ENCODE results near the gene RMDN2. TPM values are rescaled to one million over a fixed set of nuclear protein-coding genes. Genes with fewer than 3 reads are reported as not detected.
"Not testable (repeated sequence)": the region's sequence is repeated elsewhere in the genome, so short reads cannot be mapped to it uniquely, and the experiment has no call there.

The RMDN2 gene
- total RNA-seq, 1 donor from 2014 or later: 6.5 TPM

- intact Hi-C loops (cut with micrococcal nuclease): no loop called here
- TF ChIP-seq CTCF (IDR thresholded peaks at IDR 0.05; ENCODE audit: borderline replicate concordance): no peak
- Histone ChIP-seq H3K4me3 (no peak overlapping the region), H3K9me3 (replicated peaks) (no peaks in the 10 kb centered on the region), H3K27ac (replicated peaks) (no peak overlapping the region), H3K4me1 (peaks cover 27% of the 10 kb centered on the region), H3K27me3 (ENCODE audit: low read depth) (no peaks in the 10 kb centered on the region), H3K36me3 (peaks cover 5% of the 10 kb centered on the region)
- no peak for DNase-seq
These were observed 1.5 kb downstream of the RMDN2 start for GRCh38 chr2:37926635-37927034.

- TF ChIP-seq CTCF (IDR thresholded peaks at IDR 0.05; ENCODE audit: borderline replicate concordance): no peak
- intact Hi-C loops (cut with micrococcal nuclease): no loop called here
- H3K9me3 ChIP-seq (replicated peaks): no peaks in the 10 kb centered on the region
- H3K4me1 ChIP-seq: peaks cover 27% of the 10 kb centered on the region
- no peak overlapping the region for H3K27ac ChIP-seq (replicated peaks)
- DNase-seq: no peak
- H3K27me3 ChIP-seq (ENCODE audit: low read depth): no peaks in the 10 kb centered on the region
- H3K4me3 ChIP-seq: no peak overlapping the region
- peaks cover 5% of the 10 kb centered on the region for H3K36me3 ChIP-seq
These were observed 3.3 kb downstream of the RMDN2 start for GRCh38 chr2:37928377-37928776.

- DNase-seq; H3K4me3 ChIP-seq; H3K36me3 ChIP-seq; H3K9me3 ChIP-seq (replicated peaks); H3K27ac ChIP-seq (replicated peaks); intact Hi-C loops (cut with micrococcal nuclease); H3K27me3 ChIP-seq (ENCODE audit: low read depth): not testable (repeated sequence)
- H3K4me1 ChIP-seq: peaks cover 31% of the 10 kb centered on the region
These were observed 5.3 kb downstream of the RMDN2 start for GRCh38 chr2:37930392-37930791.

- H3K36me3 ChIP-seq; DNase-seq; intact Hi-C loops (cut with micrococcal nuclease); H3K4me3 ChIP-seq; H3K9me3 ChIP-seq (replicated peaks); H3K27ac ChIP-seq (replicated peaks); H3K27me3 ChIP-seq (ENCODE audit: low read depth): not testable (repeated sequence)
- H3K4me1 ChIP-seq: peaks cover 15% of the 10 kb centered on the region
These were observed 7.8 kb downstream of the RMDN2 start for GRCh38 chr2:37932873-37933272.

- H3K27ac ChIP-seq (replicated peaks): no peak overlapping the region
- peaks cover 15% of the 10 kb centered on the region for H3K4me1 ChIP-seq
- no peak for DNase-seq
- H3K4me3 ChIP-seq: peak overlapping the region; percentile 20
- no peak for TF ChIP-seq CTCF (IDR thresholded peaks at IDR 0.05; ENCODE audit: borderline replicate concordance)
- intact Hi-C loops (cut with micrococcal nuclease): no loop called here
- H3K36me3 ChIP-seq: peaks cover 5% of the 10 kb centered on the region
- H3K9me3 ChIP-seq (replicated peaks): peaks cover 13% of the 10 kb centered on the region
- H3K27me3 ChIP-seq (ENCODE audit: low read depth): no peaks in the 10 kb centered on the region
These were observed 9.8 kb downstream of the RMDN2 start for GRCh38 chr2:37934591-37935513.

GRCh38 chr2:37937568-37937967, 12.5 kb downstream of the RMDN2 start:
- Histone ChIP-seq H3K9me3 (replicated peaks) (peaks cover 20% of the 10 kb centered on the region), H3K4me1 (peaks cover 15% of the 10 kb centered on the region)
- H3K36me3 ChIP-seq; H3K27me3 ChIP-seq (ENCODE audit: low read depth); DNase-seq; intact Hi-C loops (cut with micrococcal nuclease); H3K4me3 ChIP-seq; H3K27ac ChIP-seq (replicated peaks): not testable (repeated sequence)

GRCh38 chr2:37941267-37941666, 16.2 kb downstream of the RMDN2 start:
- intact Hi-C loops (cut with micrococcal nuclease); H3K4me3 ChIP-seq; H3K36me3 ChIP-seq; H3K27ac ChIP-seq (replicated peaks); DNase-seq; H3K4me1 ChIP-seq; H3K27me3 ChIP-seq (ENCODE audit: low read depth): not testable (repeated sequence)
- peaks cover 17% of the 10 kb centered on the region for H3K9me3 ChIP-seq (replicated peaks)
